GM13976 (cell line): Measurements from ENCODE around the gene NDUFB5.

Source experiments
- DNase-seq: peaks from one replicate; pipeline ENCODE4 v3.0.0; 2012; ENCODE audit warnings: low spot score
- in situ Hi-C: fragments of 300-500 bp; cut with MboI; formaldehyde crosslinking; loops from one replicate; pipeline ENCODE4 v1.12.0; 2022; ENCODE audit warnings: low sequenced_read_pairs, mixed read lengths, inconsistent platforms; ENCODE audit not compliant: unreplicated experiment
- TF ChIP-seq, protein P1 (sequence below): IDR thresholded peaks from 2 replicates; pipeline ENCODE4 v1.5.1; 2012; ENCODE audit warnings: borderline replicate concordance, mild to moderate bottlenecking; ENCODE audit not compliant: insufficient read depth; ENCODE audit errors: extremely low read depth, missing control alignments, control extremely low read depth

NDUFB5 gene

DNA sequence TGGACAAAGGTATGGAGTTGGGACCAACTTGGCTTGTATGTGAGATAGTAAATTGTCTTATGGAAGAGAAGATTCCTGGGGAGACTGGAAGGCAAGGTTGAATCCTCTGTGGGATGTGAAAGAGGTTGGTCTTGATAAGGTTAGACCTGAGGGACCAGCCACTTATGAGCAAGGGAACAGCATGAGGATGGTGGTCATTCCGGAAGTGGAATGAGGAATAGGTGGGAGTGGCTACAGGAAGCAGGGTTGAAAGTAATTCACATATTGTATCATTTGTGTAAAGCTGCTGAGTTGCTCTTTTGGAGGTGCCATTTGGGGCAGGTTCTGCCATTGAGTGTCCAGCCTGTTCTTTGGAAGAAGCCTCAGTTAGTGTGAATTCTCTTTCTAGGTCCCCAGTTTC is 61.4 kb downstream of the NDUFB5 start:
- in situ Hi-C loops = no loop called here
- no peak for DNase-seq
- TF ChIP-seq, protein P1, sequence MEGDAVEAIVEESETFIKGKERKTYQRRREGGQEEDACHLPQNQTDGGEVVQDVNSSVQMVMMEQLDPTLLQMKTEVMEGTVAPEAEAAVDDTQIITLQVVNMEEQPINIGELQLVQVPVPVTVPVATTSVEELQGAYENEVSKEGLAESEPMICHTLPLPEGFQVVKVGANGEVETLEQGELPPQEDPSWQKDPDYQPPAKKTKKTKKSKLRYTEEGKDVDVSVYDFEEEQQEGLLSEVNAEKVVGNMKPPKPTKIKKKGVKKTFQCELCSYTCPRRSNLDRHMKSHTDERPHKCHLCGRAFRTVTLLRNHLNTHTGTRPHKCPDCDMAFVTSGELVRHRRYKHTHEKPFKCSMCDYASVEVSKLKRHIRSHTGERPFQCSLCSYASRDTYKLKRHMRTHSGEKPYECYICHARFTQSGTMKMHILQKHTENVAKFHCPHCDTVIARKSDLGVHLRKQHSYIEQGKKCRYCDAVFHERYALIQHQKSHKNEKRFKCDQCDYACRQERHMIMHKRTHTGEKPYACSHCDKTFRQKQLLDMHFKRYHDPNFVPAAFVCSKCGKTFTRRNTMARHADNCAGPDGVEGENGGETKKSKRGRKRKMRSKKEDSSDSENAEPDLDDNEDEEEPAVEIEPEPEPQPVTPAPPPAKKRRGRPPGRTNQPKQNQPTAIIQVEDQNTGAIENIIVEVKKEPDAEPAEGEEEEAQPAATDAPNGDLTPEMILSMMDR = no peak

DNA sequence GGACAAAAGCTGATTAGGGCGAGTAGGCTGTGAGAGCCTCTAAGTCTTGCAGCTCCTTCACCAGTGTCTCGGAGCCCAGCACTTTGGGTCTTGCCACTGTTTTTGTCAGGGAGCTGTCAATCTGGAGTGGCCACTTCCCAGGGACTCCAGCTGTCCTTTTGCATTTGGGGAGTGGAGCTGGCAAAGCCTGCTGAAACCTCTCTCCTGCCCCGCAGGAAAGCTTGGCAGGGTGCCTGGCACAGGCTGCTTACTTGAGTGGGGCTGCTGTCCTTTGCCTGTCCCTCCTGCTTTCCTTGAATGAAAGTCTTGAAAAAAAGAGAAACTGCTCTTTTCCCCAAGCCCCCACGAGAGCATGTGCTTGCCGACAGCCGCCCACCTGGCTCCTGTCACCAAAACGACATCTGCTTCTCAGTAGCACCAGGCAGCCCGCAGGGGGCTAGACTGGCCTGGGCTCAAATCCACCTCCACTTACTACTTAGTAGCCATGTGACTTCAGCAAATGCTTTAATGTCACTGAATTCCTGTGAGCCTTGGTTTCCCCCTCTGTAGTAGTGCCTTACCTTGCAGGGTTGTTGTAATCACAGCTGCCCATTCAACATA is 61.9 kb downstream of the NDUFB5 start:
- TF ChIP-seq, protein P1 = no peak
- DNase-seq = no peak
- in situ Hi-C loops = no loop called here

DNA sequence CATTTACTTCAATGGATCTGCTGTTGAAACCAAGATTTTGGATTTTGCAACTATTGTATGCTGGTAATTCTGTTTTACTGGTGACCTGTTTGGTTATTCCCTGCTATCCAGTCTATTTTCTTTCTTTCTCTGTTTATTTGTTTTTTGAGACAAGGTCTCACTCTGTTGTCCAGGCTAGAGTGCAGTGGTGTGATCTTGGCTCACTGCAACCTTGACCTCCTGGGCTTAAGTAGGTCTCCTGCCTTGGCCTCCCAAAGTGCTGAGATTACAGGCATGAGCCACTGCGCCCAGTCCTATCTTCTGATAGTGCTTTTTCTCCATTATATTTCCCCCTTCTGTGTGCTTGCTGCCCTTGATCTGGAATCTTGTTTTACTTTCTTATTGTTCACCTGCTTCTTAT is 63.8 kb downstream of the NDUFB5 start:
- no peak for DNase-seq
- in situ Hi-C loops = no loop called here
- TF ChIP-seq, protein P1 = no peak

DNA sequence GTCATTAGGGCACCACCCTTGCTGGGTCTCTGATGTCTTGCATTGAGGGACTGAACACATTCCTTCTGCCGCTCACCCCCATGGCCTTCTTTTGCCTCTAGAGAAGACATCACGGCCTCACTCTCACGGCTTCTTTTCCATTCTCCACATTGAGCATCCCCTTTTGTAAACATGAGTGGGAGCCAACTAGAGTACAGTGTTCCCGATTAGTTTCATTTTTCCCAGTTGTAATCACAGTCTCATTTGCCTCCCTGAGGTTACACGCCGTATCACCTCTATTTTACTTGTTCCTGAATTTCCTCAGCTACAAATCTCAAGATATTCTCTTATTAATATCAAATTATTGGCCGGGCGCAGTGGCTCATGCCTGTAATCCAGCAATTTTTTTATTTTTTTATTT is 65.7 kb downstream of the NDUFB5 start:
- in situ Hi-C loops = no loop called here
- TF ChIP-seq, protein P1 = no peak
- DNase-seq = no peak

DNA sequence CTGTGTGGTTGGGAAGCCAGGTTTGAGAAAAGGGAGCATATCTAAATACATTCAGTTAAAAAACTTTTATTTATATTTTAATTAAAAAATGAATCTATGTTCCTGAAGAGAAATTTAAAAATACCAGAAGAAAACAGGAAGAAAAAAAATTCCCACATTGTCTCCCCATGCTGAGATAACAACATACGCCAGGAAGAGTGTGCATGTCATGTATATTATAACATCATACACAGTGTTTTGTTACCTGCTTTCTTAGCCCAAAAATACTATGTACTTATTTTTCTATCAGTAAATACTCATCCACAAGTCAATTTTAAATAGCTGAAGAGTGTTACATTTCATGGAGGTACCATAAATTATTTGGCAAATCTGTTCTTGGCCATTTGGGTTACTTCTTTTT is 66.7 kb downstream of the NDUFB5 start:
- no peak for DNase-seq

DNA sequence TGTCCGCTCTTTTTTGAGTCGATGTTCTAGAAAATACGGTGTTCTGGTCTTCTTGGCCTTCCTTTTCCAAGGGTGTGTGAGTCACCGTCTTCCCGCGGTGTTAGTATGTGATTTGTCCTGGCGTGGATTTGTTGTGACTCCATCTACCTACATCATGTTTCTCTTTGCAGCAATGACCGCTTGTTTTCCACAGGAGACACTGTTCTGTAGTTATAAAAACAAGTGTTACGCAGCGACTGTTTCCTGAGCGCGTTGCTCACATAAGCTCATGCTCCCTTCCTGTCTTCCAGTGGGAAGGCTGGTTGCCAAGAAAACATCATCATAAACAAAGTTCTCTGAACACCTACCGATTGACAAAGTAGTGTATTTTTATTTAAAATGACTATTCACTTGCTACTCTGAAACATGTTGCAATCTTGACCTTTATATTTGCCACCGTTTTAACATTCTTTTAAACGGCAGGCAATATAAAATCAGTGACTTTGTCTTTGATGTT is 67.2 kb downstream of the NDUFB5 start:
- in situ Hi-C loops = no loop called here
- TF ChIP-seq, protein P1 = no peak
- DNase-seq = no peak

More for the DNA sequence above, 66.7 kb downstream of the NDUFB5 start:
- in situ Hi-C loops = no loop called here
- TF ChIP-seq, protein P1 = no peak
